Neural crest cell (in vitro differentiated cells): ENCODE results near the gene MROH7. TPM values are rescaled to one million over a fixed set of nuclear protein-coding genes. Genes with fewer than 3 reads are reported as not detected.

Experiments
- DNase-seq: peaks from one replicate; pipeline ENCODE4 v3.0.0; 2021; ENCODE audit warnings: low read depth, mixed read lengths, low spot score
- H3K27ac Mint-ChIP-seq: one replicate; pipeline ENCODE4 v1.8.0; 2021; ENCODE audit warnings: mild to moderate bottlenecking, mixed read lengths; ENCODE audit not compliant: unreplicated experiment
- H3K27me3 Mint-ChIP-seq: 2 replicates; pipeline ENCODE4 v1.8.0; 2021; ENCODE audit warnings: low read depth, mild to moderate bottlenecking, mixed read lengths
- H3K36me3 Mint-ChIP-seq: 2 replicates; pipeline ENCODE4 v1.8.0; 2021; ENCODE audit warnings: low read depth, mild to moderate bottlenecking, mixed read lengths
- H3K4me1 Mint-ChIP-seq: 2 replicates; pipeline ENCODE4 v1.8.0; 2021; ENCODE audit warnings: mixed read lengths
- H3K4me3 Mint-ChIP-seq: one replicate; pipeline ENCODE4 v1.8.0; 2021; ENCODE audit warnings: mild to moderate bottlenecking, mixed read lengths
- H3K9me3 Mint-ChIP-seq: 2 replicates; pipeline ENCODE4 v1.8.0; 2021; ENCODE audit warnings: mixed read lengths
- CTCF ChIP-seq: fragments of 200-600 bp; sonication (generic); conservative IDR thresholded peaks from 2 replicates; pipeline ENCODE4 v1.5.0; 2021; ENCODE audit warnings: antibody characterized with exemption, mild to moderate bottlenecking
- total RNA-seq: library from RNA; stranded (reverse); gene quantifications from 2 replicates; pipeline ENCODE4 v1.2.1, GENCODE V29; 2021

Gene MROH7
- total RNA-seq, 1 donor from 2014 or later = not detected

GRCh38 chr1:54671985-54672608 lies 30.5 kb downstream of the MROH7 start:
- DNase-seq = peak; percentile 72
- no peak overlapping the region for H3K27ac Mint-ChIP-seq

GRCh38 chr1:54678776-54679643 lies 37.4 kb downstream of the MROH7 start:
- no peak for DNase-seq
- peaks cover 15% of the 10 kb centered on the region for H3K4me1 Mint-ChIP-seq

More at GRCh38 chr1:54671985-54672608, 30.5 kb downstream of the MROH7 start:
- H3K4me1 Mint-ChIP-seq = no peaks in the 10 kb centered on the region
- H3K4me3 Mint-ChIP-seq = no peak overlapping the region
- TF ChIP-seq CTCF = peak; percentile 81
- H3K9me3 Mint-ChIP-seq = no peaks in the 10 kb centered on the region
- no peaks in the 10 kb centered on the region for H3K36me3 Mint-ChIP-seq
- no peaks in the 10 kb centered on the region for H3K27me3 Mint-ChIP-seq

GRCh38 chr1:54679706-54680105 lies 38.1 kb downstream of the MROH7 start:
- no peak for DNase-seq
- Mint-ChIP-seq H3K27ac (no peak overlapping the region), H3K4me1 (peaks cover 15% of the 10 kb centered on the region), H3K27me3 (no peaks in the 10 kb centered on the region), H3K36me3 (no peaks in the 10 kb centered on the region), H3K9me3 (no peaks in the 10 kb centered on the region), H3K4me3 (no peak overlapping the region)
- TF ChIP-seq CTCF = no peak

More at GRCh38 chr1:54678776-54679643, 37.4 kb downstream of the MROH7 start:
- no peak overlapping the region for H3K4me3 Mint-ChIP-seq
- H3K36me3 Mint-ChIP-seq = no peaks in the 10 kb centered on the region
- H3K9me3 Mint-ChIP-seq = no peaks in the 10 kb centered on the region
- no peak overlapping the region for H3K27ac Mint-ChIP-seq
- TF ChIP-seq CTCF = no peak
- H3K27me3 Mint-ChIP-seq = no peaks in the 10 kb centered on the region

- peaks cover 15% of the 10 kb centered on the region for H3K4me1 Mint-ChIP-seq
- peak overlapping the region; percentile 54 for H3K27ac Mint-ChIP-seq
- no peaks in the 10 kb centered on the region for H3K27me3 Mint-ChIP-seq
- H3K36me3 Mint-ChIP-seq = no peaks in the 10 kb centered on the region
- no peak for DNase-seq
- no peak for TF ChIP-seq CTCF
- no peak overlapping the region for H3K4me3 Mint-ChIP-seq
- no peaks in the 10 kb centered on the region for H3K9me3 Mint-ChIP-seq
These were observed 38.8 kb downstream of the MROH7 start for GRCh38 chr1:54680387-54680786.

- H3K36me3 Mint-ChIP-seq = no peaks in the 10 kb centered on the region
- no peak for DNase-seq
- H3K27ac Mint-ChIP-seq = no peak overlapping the region
- peaks cover 15% of the 10 kb centered on the region for H3K4me1 Mint-ChIP-seq
- no peaks in the 10 kb centered on the region for H3K27me3 Mint-ChIP-seq
- H3K4me3 Mint-ChIP-seq = no peak overlapping the region
- no peak for TF ChIP-seq CTCF
- no peaks in the 10 kb centered on the region for H3K9me3 Mint-ChIP-seq
These were observed 39.8 kb downstream of the MROH7 start for GRCh38 chr1:54681358-54681757.
